GM19238 (cell line): ENCODE data around the gene GPR3.
A peak's percentile ranks its signal among the peaks of the same experiment; 100 is the strongest.
"Not testable (repeated sequence)": the region's sequence is repeated elsewhere in the genome, so short reads cannot be mapped to it uniquely, and the experiment has no call there.

Source experiments
- DNase-seq: peaks from one replicate; pipeline ENCODE4 v3.0.0; 2011; ENCODE audit warnings: low spot score; ENCODE audit not compliant: insufficient read length

GPR3 gene

GRCh38 chr1:27398405-27399149 lies 6.2 kb downstream of the GPR3 start:
- DNase-seq = no peak

DNA sequence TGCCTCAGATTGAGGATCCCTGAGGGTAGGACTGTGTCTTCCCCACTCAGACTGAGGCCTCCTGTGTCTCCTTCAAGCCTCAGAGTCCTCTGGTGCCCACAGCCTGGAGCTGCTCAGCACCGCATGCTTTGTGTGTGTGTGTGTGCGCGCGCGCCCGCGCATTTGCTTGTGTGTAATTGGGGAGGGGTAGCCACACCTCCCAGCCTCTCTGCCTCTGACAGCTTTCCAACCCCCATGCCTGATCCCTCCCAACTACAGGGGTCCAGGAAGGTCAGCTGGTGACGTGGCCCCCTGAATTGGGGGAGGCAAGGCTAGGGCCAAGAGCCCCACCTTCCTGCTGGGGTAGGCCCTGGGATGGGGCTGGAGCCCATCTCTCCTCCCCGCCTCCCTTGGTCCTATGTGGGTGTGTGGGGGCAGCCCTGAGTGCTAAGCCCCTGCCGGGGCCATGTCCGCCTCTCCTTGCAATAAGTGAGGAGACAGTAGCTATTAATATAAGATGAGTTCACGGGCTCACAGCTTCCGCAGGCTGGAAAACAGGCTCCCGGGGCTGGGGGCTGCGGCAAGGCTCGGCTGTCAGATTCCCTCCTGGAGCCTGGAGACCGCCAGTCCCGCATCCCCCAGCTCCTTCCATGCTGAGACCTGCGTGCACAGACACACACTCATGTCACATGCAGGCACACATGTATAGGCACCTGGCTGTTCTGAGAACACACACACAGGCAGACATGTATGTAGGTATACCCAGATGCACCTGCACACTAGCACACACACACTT lies 7.0 kb downstream of the GPR3 start:
- DNase-seq = no peak

GRCh38 chr1:27400082-27400962 lies 7.9 kb downstream of the GPR3 start:
- DNase-seq = no peak

- no peak for DNase-seq
Observed at GRCh38 chr1:27400963-27401341, 8.5 kb downstream of the GPR3 start.

GRCh38 chr1:27402349-27402754 lies 9.9 kb downstream of the GPR3 start:
- no peak for DNase-seq

GRCh38 chr1:27403065-27403726 lies 10.8 kb downstream of the GPR3 start:
- peak; percentile 65 for DNase-seq

- no peak for DNase-seq
Observed at GRCh38 chr1:27403931-27404330, 11.5 kb downstream of the GPR3 start.

DNA sequence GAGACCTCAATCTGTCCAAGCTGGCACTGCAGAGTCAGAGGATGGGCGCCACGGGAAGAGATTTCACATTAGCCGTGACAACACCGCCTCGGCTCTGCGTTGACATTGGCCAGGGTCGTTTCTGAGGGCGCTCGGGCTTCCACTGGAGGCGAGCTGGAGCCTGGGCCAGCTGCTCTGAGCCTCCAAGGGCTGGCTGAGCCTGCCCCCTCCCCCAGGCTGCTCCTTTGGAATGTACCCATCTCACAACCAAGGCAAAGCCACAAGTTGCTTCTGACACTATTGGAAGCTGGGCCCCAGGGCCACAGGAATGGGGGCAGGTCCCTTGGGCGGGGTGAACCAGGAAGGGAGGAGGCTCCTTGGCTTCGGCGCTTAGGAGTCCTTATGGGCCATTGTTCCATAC lies 12.7 kb downstream of the GPR3 start:
- no peak for DNase-seq

- DNase-seq = not testable (repeated sequence)
Observed at GRCh38 chr1:27405598-27406361, 13.4 kb downstream of the GPR3 start.

DNA sequence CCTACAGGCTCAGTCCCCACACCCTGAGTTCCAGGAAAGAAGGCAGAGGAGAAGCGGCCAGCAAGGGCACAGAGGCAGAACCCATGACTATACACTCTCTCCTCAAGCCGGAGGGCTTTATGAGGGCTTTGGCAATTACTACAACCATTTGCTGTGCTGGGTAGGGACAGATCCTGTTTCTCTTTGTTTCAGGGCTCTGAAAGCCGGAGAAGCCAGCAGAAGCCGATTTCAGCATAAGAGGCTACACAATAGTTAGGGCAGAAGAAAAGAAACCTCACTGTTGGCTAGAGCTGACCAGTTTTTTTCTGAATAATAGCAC lies 13.9 kb downstream of the GPR3 start:
- DNase-seq = no peak

DNA sequence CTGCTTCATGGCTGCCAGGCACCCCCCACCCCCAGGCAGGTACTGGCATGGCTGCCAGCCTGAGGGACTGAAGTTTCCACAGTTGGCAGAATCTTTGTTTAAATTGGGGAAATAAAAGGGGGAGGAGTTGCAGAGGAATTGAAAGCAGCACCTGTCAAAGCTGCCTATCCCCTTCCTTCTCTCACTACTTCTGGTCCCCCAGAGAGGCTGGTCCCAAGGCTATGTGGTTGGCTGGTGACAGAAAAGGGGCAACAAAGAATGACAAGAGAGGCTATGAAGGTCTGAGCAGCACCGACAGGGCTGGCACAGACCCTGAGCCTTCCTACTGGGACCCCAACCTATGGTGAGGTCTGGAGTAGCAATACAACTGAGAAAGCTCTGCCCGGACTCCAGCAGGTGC lies 14.4 kb downstream of the GPR3 start:
- DNase-seq = not testable (repeated sequence)

DNA sequence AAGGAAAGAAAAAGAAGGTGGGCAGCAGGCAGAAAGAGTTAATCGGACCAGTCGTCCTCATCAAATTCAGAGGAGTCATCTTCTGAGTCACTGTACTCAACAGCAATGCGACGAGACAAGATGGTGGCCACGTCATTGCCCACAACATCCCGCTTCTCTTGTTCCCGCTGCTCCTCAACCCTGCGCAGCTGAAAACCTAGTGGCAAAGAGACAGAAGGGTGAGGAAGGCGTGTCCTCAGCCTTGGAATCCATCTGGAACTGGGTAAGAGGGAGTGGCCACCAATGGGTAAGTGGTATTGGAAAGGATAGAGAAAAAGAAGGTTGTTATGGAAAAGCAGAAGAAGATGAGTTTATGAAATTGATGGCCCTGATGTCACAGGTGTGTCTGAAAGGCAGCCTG lies 15.7 kb downstream of the GPR3 start:
- no peak for DNase-seq

GRCh38 chr1:27409669-27410068 lies 17.2 kb downstream of the GPR3 start:
- no peak for DNase-seq

GRCh38 chr1:27410709-27411108 lies 18.3 kb downstream of the GPR3 start:
- DNase-seq = no peak

DNA sequence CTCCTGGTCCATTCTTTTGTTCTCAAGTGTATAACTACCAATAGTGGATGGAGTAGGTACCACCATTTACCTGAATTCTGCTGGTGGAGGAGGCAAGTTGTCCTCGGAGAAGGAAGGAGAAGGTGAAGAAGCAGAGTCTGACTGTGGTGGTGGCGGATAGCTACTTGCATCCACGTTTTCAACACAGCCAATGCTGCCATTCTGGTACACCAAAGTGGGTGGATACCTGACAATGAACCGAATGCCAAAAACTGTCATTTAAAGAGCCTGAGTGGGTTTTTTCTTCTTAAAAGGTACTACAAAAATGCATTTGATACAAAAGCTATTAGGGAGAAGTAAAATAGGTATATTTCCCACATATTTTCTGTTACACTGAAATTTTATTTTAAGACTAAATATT lies 20.1 kb downstream of the GPR3 start:
- DNase-seq = no peak

- no peak for DNase-seq
Observed at GRCh38 chr1:27413004-27413403, 20.6 kb downstream of the GPR3 start.

- DNase-seq = no peak
Observed at GRCh38 chr1:27414091-27414490, 21.7 kb downstream of the GPR3 start.

DNA sequence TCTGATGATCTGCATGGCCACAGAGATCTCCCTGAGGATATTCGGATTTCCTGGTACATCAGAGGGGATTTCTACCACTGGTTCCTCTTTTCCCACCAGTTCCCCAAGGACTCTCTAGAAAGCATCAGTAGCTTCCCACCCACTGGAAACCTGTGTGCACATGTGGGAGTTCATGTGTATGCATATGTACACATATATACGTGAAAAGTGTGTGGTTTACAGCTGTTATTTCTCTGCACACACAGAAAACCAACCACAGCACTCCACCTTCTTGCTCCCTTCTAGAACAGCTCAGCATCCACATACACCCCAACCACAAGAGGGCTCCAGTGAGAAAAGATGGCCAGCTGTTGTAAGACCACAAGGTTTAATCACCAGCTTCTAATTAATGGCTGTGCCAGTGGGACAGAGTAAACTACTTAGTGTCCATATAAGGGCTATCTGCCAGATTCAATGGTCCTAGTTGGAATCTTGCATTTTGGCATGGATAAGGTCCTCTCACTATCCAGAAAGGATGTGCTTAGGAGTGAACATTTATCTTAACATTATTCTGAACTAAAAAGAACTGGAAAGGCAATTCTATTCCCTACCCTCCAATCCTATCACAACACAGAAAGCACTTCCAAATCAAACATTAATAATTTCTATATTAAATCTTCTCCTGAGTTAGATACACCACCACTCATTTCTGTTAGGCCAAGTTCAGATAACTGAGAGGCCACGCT lies 24.1 kb downstream of the GPR3 start:
- DNase-seq = no peak

DNA sequence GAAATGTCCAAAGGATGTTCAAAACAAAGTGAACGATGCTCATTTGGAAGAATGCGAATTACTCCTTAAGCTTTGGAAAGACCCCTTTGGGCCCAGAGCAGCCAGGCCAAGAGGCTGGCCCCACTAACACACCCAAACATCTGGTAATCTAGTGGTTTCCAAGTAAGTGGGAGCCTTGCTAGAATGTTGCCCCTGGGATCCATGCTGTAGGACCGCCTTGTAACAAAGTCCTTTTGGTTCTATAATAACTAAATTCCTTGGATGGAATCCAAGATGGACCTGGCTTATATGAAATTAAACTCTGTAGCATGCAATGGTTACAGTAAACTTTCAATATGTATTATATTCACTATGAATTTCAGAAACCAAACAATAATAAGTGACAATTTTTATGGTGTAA lies 25.3 kb downstream of the GPR3 start:
- DNase-seq = no peak
